ENCODE data around the gene C9orf43. TPM values are rescaled to one million over a fixed set of nuclear protein-coding genes. Genes with fewer than 3 reads are reported as not detected.

Gene C9orf43
- total and polyA plus RNA-seq, 9 of the 15 experiments (the other 6 are each of a cell fraction or from before 2014, with no cell fraction given), result 0.21 to 0.58 (median 0.33) TPM

DNA sequence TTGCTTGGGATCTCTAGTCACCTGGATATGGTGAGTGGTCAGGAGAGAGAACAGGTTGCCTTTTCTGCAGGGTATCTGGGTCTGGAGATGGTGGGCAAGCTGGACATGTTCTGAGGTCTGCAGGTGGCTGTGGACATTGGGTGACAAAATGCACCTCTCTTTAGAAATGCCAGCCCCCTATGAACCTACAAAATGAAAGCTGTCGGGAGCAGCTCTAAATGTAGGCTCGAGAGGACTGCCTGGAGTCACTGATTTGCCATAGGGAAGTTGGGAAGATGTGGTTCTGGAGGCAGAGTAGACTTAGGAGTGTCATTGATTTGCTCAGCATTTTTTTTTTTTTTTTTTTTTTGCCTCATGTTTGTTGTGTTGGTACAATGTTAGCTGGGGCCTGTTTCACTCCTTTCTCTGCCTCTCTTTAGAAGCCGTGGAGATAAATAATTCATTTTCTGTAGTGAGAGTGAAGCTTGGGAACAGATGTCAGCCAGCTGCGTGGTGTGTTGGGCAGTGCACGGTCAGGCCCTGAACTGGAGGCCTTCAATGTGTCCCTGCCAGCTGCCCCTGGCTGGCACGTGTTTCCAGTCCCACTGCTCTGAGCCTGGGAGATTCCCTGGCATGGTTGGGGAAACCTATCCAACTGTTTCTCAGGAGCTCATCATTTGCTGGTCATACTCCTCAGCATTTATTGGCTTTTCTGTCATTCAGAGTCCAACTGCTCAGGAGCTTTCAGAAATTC is 58.3 kb downstream of the C9orf43 start (continued):
- TF ChIP-seq, protein P1, sequence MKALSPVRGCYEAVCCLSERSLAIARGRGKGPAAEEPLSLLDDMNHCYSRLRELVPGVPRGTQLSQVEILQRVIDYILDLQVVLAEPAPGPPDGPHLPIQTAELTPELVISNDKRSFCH (CRISPR knock-in tag; IDR thresholded peaks at IDR 0.05), result no peak
- TF ChIP-seq, protein P1 (tag; IDR thresholded peaks at IDR 0.05), result no peak
- no peak for TF ChIP-seq ZNF12 (CRISPR knock-in tag; IDR thresholded peaks at IDR 0.05)

- Histone ChIP-seq H3K4me3 (no peak overlapping the region), H3K9me1 (ENCODE audit: control insufficient read depth, insufficient read depth, low read length) (no peaks in the 10 kb centered on the region), H3K27me3 (ENCODE audit: control insufficient read depth in 2 of 2, insufficient read depth in 2 of 2, low read length in 2 of 2) (peaks cover 15 to 26% of the 10 kb centered on the region in 2 experiments), H3K9ac (ENCODE audit: insufficient read depth in 1 of 2, low read depth in 2 of 2, low read length in 2 of 2) (no peak overlapping the region), H3K79me2 (ENCODE audit: control insufficient read depth, insufficient read depth, low read length) (no peaks in the 10 kb centered on the region), H3K27ac (ENCODE audit: extremely low read depth, low read depth, low read length) (no peak overlapping the region), H3K36me3 (ENCODE audit: control insufficient read depth, insufficient read depth, low read length) (no peaks in the 10 kb centered on the region), H3K9me3 (replicated peaks; ENCODE audit: control insufficient read depth, insufficient read depth, low read depth, low read length) (0 out of 2 replicates have a peak, but pooled peaks cover 4% of the 10 kb centered on the region), H3K4me2 (ENCODE audit: insufficient read depth, low read length) (no peak overlapping the region), H4K20me1 (replicated peaks; ENCODE audit: control insufficient read depth, insufficient read depth, low read length) (no peaks in the 10 kb centered on the region), H3K4me1 (replicated peaks in 1 of 2; ENCODE audit: control insufficient read depth in 2 of 2, insufficient read depth in 2 of 2, low read length in 2 of 2) (no peaks in the 10 kb centered on the region), H2AFZ (ENCODE audit: low read depth, low read length) (no peak overlapping the region)
- ATAC-seq (no peak), DNase-seq (ENCODE audit: extremely low read depth in 1 of 4, low spot score in 3 of 4) (no peak), FAIRE-seq (no peak)
- intact Hi-C loops (cut with micrococcal nuclease), result no loop called here
- WGBS (ENCODE audit: insufficient coverage, low coverage, missing lambda C conversion rate), result 0% methylated on average over 1 of the region's 1 CpG
- no TSS peak for BruUV-seq (replicated peaks)
- in situ Hi-C loops (cut with MboI), result no loop called here
- CTCF ChIA-PET (ENCODE audit: low intra/inter-chr PET ratio), result interaction anchor here (0.7 kb wide), 1 partner anchor 42 kb away, joined by 3 read pairs; no protein-coding TSS in a partner anchor
- POLR2A ChIA-PET, result interaction anchor here (0.9 to 1.0 kb wide), 2 partner anchors 16 to 18 kb away, joined by 3 read pairs; no protein-coding TSS in a partner anchor
- TF ChIP-seq, protein P2, sequence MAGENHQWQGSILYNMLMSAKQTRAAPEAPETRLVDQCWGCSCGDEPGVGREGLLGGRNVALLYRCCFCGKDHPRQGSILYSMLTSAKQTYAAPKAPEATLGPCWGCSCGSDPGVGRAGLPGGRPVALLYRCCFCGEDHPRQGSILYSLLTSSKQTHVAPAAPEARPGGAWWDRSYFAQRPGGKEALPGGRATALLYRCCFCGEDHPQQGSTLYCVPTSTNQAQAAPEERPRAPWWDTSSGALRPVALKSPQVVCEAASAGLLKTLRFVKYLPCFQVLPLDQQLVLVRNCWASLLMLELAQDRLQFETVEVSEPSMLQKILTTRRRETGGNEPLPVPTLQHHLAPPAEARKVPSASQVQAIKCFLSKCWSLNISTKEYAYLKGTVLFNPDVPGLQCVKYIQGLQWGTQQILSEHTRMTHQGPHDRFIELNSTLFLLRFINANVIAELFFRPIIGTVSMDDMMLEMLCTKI (IDR thresholded peaks at IDR 0.05; ENCODE audit: partially characterized antibody), result no peak
- no peak for TF ChIP-seq HNRNPK (IDR thresholded peaks at IDR 0.05; ENCODE audit: low read depth, low read length, poor library complexity, severe bottlenecking)
- TF ChIP-seq THRB (CRISPR knock-in tag; conservative IDR thresholded peaks at IDR 0.05), result no peak
- TF ChIP-seq, protein P3, sequence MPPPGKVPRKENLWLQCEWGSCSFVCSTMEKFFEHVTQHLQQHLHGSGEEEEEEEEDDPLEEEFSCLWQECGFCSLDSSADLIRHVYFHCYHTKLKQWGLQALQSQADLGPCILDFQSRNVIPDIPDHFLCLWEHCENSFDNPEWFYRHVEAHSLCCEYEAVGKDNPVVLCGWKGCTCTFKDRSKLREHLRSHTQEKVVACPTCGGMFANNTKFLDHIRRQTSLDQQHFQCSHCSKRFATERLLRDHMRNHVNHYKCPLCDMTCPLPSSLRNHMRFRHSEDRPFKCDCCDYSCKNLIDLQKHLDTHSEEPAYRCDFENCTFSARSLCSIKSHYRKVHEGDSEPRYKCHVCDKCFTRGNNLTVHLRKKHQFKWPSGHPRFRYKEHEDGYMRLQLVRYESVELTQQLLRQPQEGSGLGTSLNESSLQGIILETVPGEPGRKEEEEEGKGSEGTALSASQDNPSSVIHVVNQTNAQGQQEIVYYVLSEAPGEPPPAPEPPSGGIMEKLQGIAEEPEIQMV (tag; conservative IDR thresholded peaks at IDR 0.05; ENCODE audit: low read depth), result no peak
- TF ChIP-seq JUNB (CRISPR knock-in tag; conservative IDR thresholded peaks at IDR 0.05), result no peak
- no peak for TF ChIP-seq SOX6 (IDR thresholded peaks at IDR 0.05)
- TF ChIP-seq EP400 (IDR thresholded peaks at IDR 0.05), result no peak
- TF ChIP-seq NELFE (IDR thresholded peaks at IDR 0.05; ENCODE audit: insufficient read depth, insufficient read length), result no peak
- TF ChIP-seq TSC22D4 (tag; IDR thresholded peaks at IDR 0.05), result no peak
- TF ChIP-seq HCFC1 (IDR thresholded peaks at IDR 0.05; ENCODE audit: low read depth, low read length), result no peak
- TF ChIP-seq MIER1 (IDR thresholded peaks at IDR 0.05; ENCODE audit: low read depth), result no peak
Measured at GRCh38 chr9:113471143-113471542, 60.6 kb downstream of the C9orf43 start.
